UCSD-AML1 (cell line): ENCODE measurements around the gene NDUFA8.
A peak's percentile ranks its signal among the peaks of the same experiment; 100 is the strongest.

ENCODE experiments used
- DNase-seq: peaks from one replicate; lab custom pipeline; 2025; ENCODE audit not compliant: unreplicated experiment; lab: John Stamatoyannopoulos, UW

NDUFA8 gene

GRCh38 chr9:122102156-122102555, 57.4 kb downstream of the NDUFA8 start:
- DNase-seq: no peak

DNA sequence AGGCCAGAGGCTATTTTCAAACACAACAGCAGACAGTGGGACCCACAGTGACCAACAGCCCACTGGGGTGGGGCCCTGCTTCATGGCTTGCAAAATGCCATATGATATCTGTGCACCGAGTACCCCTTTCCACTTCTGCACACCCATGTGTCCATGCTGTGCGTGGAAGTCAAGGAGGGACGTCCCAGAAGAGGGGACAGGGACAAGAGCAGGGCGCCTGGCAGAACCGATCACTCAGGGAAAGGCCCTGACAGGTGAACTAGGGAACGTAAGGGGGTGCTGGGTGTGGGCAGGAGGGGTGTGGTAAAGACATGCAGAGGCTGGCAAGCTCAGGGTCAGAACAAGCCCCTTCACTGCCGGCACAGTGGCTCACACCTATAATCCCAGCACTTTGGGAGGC, 58.8 kb downstream of the NDUFA8 start:
- DNase-seq: no peak

GRCh38 chr9:122099271-122099869, 60.2 kb downstream of the NDUFA8 start:
- peak; percentile 82 for DNase-seq

DNA sequence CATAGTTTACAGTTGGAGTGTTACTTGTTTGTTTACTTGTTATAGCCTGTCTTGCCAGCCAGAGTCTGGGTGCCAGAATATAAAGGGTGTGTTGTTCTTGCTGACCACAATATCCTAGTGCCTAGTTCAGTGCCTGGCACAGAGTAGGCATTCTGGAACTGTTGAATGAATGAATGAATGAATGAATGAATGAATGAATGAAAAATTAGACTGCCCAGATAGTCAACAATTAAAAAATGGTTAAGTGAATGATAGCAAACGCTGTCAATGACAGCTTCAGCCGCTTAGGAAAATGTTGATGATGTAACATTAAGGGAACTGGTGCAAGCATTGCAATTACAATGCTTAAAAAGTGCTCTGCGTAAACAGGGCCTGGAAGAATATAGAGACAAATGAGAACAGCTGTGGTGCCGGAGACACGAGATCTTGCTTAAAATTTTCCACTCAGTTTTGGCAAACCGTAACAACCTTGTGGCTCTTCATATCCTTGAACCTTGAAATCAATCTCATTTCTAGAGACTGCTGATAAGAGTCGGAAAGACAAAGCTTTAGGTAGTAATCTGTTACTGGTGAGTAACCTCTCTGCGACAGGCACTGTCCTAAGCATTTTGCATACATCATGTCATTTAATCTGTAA, 61.8 kb downstream of the NDUFA8 start:
- DNase-seq: no peak

DNA sequence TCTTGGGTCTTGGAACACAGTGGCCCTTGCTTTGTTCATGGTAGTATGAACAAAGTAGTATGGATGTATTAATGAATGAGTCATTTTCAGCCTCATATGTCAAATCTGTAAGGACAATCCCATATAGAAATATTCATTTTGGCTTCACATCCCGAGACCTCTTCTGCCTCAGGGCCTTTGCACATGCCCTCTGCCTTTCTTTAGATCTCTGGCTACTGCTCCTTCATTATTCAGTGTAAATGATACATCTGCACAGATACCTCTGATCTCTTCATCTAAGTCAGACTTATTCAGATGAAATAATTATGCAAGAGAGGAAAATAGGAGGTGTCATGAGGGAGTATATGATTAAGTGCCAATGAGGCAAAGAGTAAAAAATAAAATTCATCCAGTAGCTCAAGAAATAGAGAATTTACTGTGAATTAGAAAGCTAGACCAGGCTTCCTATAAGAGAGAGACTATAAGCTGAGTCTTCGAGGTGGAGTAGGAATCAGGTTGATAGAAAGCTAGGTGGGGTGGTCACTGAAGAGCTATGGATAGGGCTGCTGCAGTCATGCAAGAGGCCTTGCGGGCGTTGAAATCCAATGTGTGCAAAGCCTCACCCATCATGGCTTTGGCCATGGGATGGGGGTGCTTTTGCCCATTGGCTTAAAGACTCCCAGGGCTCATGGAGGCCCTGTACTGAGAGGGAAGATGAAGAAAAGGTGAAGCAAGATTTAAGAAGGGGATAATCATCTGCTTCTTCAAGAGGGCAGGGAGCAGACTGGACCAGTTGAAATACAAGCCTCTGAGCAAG, 62.8 kb downstream of the NDUFA8 start:
- DNase-seq: no peak

DNA sequence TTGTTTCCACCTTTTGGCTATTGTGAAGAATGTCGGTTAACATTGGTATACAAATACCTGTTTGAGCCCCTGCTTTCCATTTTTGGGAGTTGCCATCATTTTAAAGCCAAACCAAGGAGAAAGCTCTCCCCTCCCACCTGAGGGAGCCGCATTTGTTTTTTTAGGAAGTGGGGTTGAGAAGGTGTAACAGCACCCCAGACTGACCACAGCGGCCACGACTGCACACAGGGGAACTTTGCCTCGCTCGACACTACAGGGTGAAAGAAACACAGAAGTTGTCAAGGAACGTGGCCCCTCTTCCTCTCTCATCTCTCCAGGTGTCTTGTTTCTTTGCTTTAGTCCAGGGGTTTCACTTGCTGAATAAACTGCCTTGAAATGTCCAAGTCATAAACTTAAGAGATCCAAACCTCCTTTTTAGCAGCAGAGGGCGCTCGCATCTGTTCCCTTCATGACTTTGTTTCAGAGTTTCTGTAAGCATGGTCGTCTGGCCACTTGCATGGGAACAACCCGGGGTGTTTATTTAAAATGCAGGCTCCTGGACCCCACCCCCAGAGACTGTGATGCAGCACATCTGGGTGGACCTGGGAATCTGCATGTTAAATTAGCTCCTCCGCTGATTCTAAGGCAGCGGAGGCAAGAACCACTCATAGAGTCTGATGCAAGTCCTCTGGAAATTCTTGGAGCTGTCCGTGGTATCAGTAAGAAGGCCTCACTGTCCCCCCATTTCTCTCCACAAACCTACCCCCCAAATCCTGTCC, 64.4 kb downstream of the NDUFA8 start:
- DNase-seq: peak; percentile 49
